D721Med (cell line): ENCODE results near the gene PI4K2B.
A peak's percentile ranks its signal among the peaks of the same experiment; 100 is the strongest.
"Not testable (repeated sequence)": the region's sequence is repeated elsewhere in the genome, so short reads cannot be mapped to it uniquely, and the experiment has no call there.

ENCODE experiments used
- DNase-seq: peaks from one replicate; pipeline ENCODE4 v3.0.0; 2011; ENCODE audit warnings: low spot score; ENCODE audit not compliant: insufficient read length
- FAIRE-seq: peaks from 2 replicates; lab custom pipeline; 2011; peaks lifted over from hg19 to GRCh38; lab: Jason Lieb, UNC
- TF ChIP-seq, protein P1 (sequence below): IDR thresholded peaks from 2 replicates; pipeline ENCODE4 v1.5.1; 2012; ENCODE audit warnings: mild to moderate bottlenecking, control low read depth; ENCODE audit not compliant: insufficient read depth; ENCODE audit errors: missing control alignments

PI4K2B gene

DNA sequence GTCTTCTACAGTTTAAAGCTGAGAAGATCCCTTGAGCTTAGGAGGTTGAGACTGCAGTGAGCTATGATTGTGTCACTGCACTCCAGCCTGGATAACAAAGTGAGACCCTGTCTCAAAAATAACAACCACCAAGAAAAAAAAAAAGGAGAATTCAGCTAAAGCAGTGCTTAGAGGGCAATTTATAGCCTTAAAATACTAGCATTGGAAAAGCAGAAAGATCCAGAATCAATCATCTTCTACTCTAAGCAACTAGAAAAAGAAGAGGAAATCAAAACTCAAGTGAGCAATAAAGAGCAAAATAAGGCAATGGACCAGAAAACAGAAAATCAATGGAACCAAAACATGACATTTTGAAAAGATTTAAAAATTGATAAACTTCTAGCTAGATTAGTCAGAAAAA lies 639 bp upstream of the PI4K2B start:
- DNase-seq (no peak), FAIRE-seq (no peak)
- TF ChIP-seq, protein P1, sequence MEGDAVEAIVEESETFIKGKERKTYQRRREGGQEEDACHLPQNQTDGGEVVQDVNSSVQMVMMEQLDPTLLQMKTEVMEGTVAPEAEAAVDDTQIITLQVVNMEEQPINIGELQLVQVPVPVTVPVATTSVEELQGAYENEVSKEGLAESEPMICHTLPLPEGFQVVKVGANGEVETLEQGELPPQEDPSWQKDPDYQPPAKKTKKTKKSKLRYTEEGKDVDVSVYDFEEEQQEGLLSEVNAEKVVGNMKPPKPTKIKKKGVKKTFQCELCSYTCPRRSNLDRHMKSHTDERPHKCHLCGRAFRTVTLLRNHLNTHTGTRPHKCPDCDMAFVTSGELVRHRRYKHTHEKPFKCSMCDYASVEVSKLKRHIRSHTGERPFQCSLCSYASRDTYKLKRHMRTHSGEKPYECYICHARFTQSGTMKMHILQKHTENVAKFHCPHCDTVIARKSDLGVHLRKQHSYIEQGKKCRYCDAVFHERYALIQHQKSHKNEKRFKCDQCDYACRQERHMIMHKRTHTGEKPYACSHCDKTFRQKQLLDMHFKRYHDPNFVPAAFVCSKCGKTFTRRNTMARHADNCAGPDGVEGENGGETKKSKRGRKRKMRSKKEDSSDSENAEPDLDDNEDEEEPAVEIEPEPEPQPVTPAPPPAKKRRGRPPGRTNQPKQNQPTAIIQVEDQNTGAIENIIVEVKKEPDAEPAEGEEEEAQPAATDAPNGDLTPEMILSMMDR, result no peak

DNA sequence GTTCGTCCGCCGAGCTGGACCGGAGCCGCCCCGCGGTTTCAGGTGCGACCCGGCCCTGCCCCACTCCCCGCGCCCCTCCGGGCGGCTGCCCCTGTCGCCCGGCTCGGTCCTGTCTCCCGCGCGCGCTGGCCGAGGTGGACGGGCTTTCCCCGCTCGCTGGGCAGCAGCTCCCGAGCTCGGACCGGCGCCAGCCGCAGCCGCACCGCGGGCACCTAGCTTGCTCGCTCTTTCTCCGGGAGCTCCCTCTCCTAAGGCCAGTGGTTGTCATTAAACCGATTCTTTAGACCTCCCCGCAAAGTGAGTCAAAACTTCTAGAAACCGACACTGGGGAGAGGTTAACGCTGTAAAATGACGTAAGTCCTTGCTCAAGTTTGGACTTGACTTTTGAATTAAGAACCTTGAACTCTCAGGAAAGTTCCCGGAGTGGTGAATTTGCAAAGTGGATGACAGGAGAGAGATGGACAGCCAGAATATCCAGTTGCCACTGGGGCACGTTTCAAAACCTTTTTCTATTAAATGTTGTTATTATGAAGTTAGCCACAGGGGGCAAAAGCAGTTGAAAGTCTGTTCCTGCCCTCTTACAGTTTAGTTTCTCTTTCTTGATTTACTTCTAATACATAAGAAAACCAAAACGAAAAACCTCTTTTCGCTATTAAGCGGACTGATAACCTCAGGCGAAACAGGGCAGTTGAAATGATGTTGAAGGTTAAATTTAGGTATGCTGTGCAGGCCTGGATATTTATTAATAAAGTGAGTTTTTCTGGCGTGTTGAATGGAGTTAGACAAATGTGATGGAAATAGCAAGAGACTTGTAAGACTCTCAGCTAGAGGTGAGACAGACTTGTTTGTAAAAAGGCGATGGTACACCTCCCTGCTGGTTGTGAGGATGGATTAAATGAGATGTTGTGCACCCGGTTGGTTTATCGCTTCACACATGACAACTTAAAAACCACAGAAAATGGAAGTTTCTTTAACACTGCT lies 847 bp downstream of the PI4K2B start:
- DNase-seq, result no peak
- FAIRE-seq, result no peak
- TF ChIP-seq, protein P1, result peak; percentile 27

DNA sequence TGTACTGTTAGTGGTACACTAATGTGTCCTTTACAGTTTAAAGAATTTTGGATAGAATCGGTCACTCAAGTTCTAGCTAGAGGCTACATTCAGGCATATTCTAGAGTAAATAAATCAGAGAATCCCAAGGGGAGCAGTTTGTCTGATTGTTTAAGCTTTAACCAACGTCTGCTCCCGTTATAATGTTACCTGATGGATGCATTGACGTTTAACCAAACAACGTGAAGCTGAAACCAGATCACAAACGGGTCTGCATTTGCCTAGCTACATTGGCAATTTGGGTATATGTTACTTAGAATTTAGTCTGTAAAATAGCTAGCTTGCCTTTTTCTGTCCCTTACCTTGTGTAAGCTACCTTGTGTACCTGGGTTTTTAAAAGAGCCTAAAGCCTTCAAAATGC lies 1.6 kb downstream of the PI4K2B start:
- no peak for FAIRE-seq
- TF ChIP-seq, protein P1, result no peak
- no peak for DNase-seq

- FAIRE-seq, DNase-seq: not testable (repeated sequence)
Measured at GRCh38 chr4:25236030-25236429, 2.2 kb downstream of the PI4K2B start.

GRCh38 chr4:25236971-25237370 lies 3.1 kb downstream of the PI4K2B start:
- TF ChIP-seq, protein P1, result no peak
- FAIRE-seq (no peak), DNase-seq (no peak)

DNA sequence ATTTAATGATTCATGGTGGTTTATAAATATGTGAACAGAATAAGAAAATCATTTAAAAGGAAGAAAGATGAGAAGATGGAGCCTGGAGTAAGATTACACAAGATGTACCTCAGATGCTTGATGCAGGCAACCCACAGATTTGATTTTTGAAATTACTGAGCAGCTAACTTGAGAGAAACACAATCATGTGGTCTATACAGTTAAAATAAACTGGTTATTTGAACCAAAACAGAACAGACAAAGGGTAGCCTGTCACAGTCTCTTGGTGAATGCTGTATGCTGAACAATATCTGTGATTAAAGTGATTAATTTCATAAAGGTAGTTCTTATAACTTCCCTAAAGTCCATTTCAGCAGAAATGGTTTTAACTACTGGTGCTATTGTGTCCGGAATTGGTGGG lies 4.2 kb downstream of the PI4K2B start:
- DNase-seq, result no peak
- TF ChIP-seq, protein P1, result no peak
- no peak for FAIRE-seq

- DNase-seq, FAIRE-seq: not testable (repeated sequence)
Measured at GRCh38 chr4:25239528-25239927, 5.7 kb downstream of the PI4K2B start.

GRCh38 chr4:25240754-25241210 lies 6.9 kb downstream of the PI4K2B start:
- not testable (repeated sequence) for DNase-seq, FAIRE-seq

- DNase-seq, FAIRE-seq: not testable (repeated sequence)
Measured at GRCh38 chr4:25242195-25242594, 8.4 kb downstream of the PI4K2B start.
